Measurements from ENCODE around the gene FICD.
"Not testable (repeated sequence)": the region's sequence is repeated elsewhere in the genome, so short reads cannot be mapped to it uniquely, and the experiment has no call there.

Gene FICD

GRCh38 chr12:108484845-108485244 lies 30.2 kb upstream of the FICD start:
- H3K4me3 ChIP-seq (ENCODE audit: low read depth, low read length), result no peak overlapping the region
- in situ Hi-C loops (cut with HindIII; ENCODE audit: low sequenced_read_pairs), result no loop called here
- no peak for TF ChIP-seq CTCF (IDR thresholded peaks at IDR 0.05; ENCODE audit: low read depth, low read length)
- no peak for DNase-seq (ENCODE audit: low read depth, low spot score)

GRCh38 chr12:108485371-108485770 lies 29.7 kb upstream of the FICD start:
- in situ Hi-C loops (cut with HindIII; ENCODE audit: low sequenced_read_pairs); H3K4me3 ChIP-seq (ENCODE audit: low read depth, low read length); DNase-seq (ENCODE audit: low read depth, low spot score): not testable (repeated sequence)

GRCh38 chr12:108487029-108487428 lies 28.0 kb upstream of the FICD start:
- DNase-seq (ENCODE audit: low read depth, low spot score); H3K4me3 ChIP-seq (ENCODE audit: low read depth, low read length); in situ Hi-C loops (cut with HindIII; ENCODE audit: low sequenced_read_pairs): not testable (repeated sequence)

- no peak overlapping the region for H3K4me3 ChIP-seq (ENCODE audit: low read depth, low read length)
- no peak for DNase-seq (ENCODE audit: low read depth, low spot score)
- TF ChIP-seq CTCF (IDR thresholded peaks at IDR 0.05; ENCODE audit: low read depth, low read length), result no peak
- in situ Hi-C loops (cut with HindIII; ENCODE audit: low sequenced_read_pairs), result no loop called here
These were observed 23.8 kb upstream of the FICD start for GRCh38 chr12:108491256-108491655.

GRCh38 chr12:108495054-108495453 lies 20.0 kb upstream of the FICD start:
- peak; percentile 32 for DNase-seq (ENCODE audit: low read depth, low spot score)
- TF ChIP-seq CTCF (IDR thresholded peaks at IDR 0.05; ENCODE audit: low read depth, low read length), result peak; percentile 72

GRCh38 chr12:108495823-108496579 lies 19.1 kb upstream of the FICD start:
- no peak for DNase-seq (ENCODE audit: low read depth, low spot score)
- no peak overlapping the region for H3K4me3 ChIP-seq (ENCODE audit: low read depth, low read length)
- no peak for TF ChIP-seq CTCF (IDR thresholded peaks at IDR 0.05; ENCODE audit: low read depth, low read length)
- in situ Hi-C loops (cut with HindIII; ENCODE audit: low sequenced_read_pairs), result no loop called here

More at GRCh38 chr12:108495054-108495453, 20.0 kb upstream of the FICD start:
- H3K4me3 ChIP-seq (ENCODE audit: low read depth, low read length), result no peak overlapping the region
- in situ Hi-C loops (cut with HindIII; ENCODE audit: low sequenced_read_pairs), result no loop called here

GRCh38 chr12:108498136-108498535 lies 16.9 kb upstream of the FICD start:
- no peak for TF ChIP-seq CTCF (IDR thresholded peaks at IDR 0.05; ENCODE audit: low read depth, low read length)
- no peak overlapping the region for H3K4me3 ChIP-seq (ENCODE audit: low read depth, low read length)
- DNase-seq (ENCODE audit: low read depth, low spot score), result no peak
- in situ Hi-C loops (cut with HindIII; ENCODE audit: low sequenced_read_pairs), result no loop called here
